ENCODE measurements around the gene MOSPD2. TPM values are rescaled to one million over a fixed set of nuclear protein-coding genes. Genes with fewer than 3 reads are reported as not detected.
A peak's percentile ranks its signal among the peaks of the same experiment; 100 is the strongest.

MOSPD2 gene
- total RNA-seq, 1 donor from 2014 or later, result 13.9 TPM

DNA sequence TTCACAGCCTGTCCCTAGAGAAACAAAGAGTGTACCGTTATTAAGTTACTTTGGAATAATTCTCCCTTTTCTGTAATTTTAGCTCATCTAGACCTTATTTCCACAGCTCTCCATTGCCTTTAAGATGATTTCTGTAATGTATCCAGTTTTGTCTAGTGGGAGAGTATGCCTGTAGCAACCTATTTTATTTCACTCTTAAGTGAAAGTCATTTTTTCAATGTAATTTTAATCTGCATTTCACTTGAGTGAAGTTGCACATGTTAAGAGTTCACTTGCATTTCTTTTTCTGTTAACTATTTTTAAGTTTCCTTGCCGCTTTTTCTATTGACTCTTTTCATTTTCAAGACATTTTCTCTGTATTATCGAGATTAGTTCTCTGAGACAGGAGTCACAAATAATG is 46.9 kb upstream of the MOSPD2 start:
- Histone ChIP-seq H2AFZ (ENCODE audit: low read depth, low read length) (no peak overlapping the region), H3K79me2 (ENCODE audit: insufficient read depth, low read length) (no peaks in the 10 kb centered on the region), H3K27me3 (ENCODE audit: insufficient read depth, low read length) (no peaks in the 10 kb centered on the region), H3K36me3 (ENCODE audit: insufficient read depth, low read length) (no peaks in the 10 kb centered on the region), H3K9me3 (ENCODE audit: insufficient read depth, low read depth, low read length) (no peaks in the 10 kb centered on the region), H3K4me2 (ENCODE audit: low read length) (no peak overlapping the region), H4K20me1 (ENCODE audit: insufficient read depth, low read length) (no peaks in the 10 kb centered on the region), H3K4me3 (ENCODE audit: insufficient read depth, low read depth, low read length) (no peak overlapping the region), H3K27ac (ENCODE audit: low read depth, low read length) (no peak overlapping the region), H3K9ac (ENCODE audit: low read length) (no peak overlapping the region), H3K4me1 (ENCODE audit: insufficient read depth, low read length) (no peaks in the 10 kb centered on the region)
- TF ChIP-seq EZH2 (IDR thresholded peaks at IDR 0.05; ENCODE audit: insufficient read depth, low read length), result no peak
- TF ChIP-seq, protein P1, sequence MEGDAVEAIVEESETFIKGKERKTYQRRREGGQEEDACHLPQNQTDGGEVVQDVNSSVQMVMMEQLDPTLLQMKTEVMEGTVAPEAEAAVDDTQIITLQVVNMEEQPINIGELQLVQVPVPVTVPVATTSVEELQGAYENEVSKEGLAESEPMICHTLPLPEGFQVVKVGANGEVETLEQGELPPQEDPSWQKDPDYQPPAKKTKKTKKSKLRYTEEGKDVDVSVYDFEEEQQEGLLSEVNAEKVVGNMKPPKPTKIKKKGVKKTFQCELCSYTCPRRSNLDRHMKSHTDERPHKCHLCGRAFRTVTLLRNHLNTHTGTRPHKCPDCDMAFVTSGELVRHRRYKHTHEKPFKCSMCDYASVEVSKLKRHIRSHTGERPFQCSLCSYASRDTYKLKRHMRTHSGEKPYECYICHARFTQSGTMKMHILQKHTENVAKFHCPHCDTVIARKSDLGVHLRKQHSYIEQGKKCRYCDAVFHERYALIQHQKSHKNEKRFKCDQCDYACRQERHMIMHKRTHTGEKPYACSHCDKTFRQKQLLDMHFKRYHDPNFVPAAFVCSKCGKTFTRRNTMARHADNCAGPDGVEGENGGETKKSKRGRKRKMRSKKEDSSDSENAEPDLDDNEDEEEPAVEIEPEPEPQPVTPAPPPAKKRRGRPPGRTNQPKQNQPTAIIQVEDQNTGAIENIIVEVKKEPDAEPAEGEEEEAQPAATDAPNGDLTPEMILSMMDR (IDR thresholded peaks at IDR 0.05; ENCODE audit: insufficient read depth, low read depth, low read length), result no peak
- FAIRE-seq, result peak; percentile 41
- Mint-ChIP-seq H3K4me3 (ENCODE audit: unreplicated experiment) (no peak overlapping the region), H3K27me3 (ENCODE audit: low read depth, unreplicated experiment) (no peaks in the 10 kb centered on the region), H3K9me3 (ENCODE audit: unreplicated experiment) (peaks cover 4% of the 10 kb centered on the region), H3K36me3 (ENCODE audit: low read depth, unreplicated experiment) (no peaks in the 10 kb centered on the region), H3K27ac (ENCODE audit: unreplicated experiment) (no peak overlapping the region), H3K4me1 (ENCODE audit: low read depth, unreplicated experiment) (no peaks in the 10 kb centered on the region)
- no peak for DNase-seq (ENCODE audit: low read depth)

DNA sequence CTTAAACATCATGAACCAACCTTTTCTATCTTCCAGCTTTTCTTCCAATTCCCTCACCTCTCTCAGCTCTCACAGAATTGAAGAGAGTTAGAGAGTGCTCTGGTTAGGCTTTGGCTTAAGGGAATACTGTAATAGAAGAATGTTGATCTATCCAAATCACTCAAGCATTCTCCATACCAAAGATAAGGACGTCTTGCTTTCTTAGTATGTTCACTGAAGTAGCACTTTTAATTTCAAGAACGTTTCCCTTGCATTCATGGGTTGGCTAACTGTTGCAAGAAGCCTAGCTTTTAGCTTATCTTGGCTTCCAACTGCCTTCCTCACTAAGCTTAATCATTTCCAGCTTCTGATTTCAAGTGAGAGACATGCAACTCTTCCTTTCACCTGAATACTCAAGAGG is 43.6 kb upstream of the MOSPD2 start:
- peaks cover 10% of the 10 kb centered on the region for H3K4me1 Mint-ChIP-seq (ENCODE audit: low read depth, unreplicated experiment)
- TF ChIP-seq, protein P1 (IDR thresholded peaks at IDR 0.05; ENCODE audit: insufficient read depth, low read depth, low read length), result no peak
- no peak for TF ChIP-seq EZH2 (IDR thresholded peaks at IDR 0.05; ENCODE audit: insufficient read depth, low read length)
- no peak overlapping the region for H3K9ac ChIP-seq (ENCODE audit: low read length)
- H3K4me3 Mint-ChIP-seq (ENCODE audit: unreplicated experiment), result no peak overlapping the region
- H3K27me3 Mint-ChIP-seq (ENCODE audit: low read depth, unreplicated experiment), result no peaks in the 10 kb centered on the region
- no peaks in the 10 kb centered on the region for H3K27me3 ChIP-seq (ENCODE audit: insufficient read depth, low read length)
- DNase-seq (ENCODE audit: low read depth), result no peak
- peaks cover 6% of the 10 kb centered on the region for H3K4me1 ChIP-seq (ENCODE audit: insufficient read depth, low read length)
- no peak overlapping the region for H2AFZ ChIP-seq (ENCODE audit: low read depth, low read length)
- H3K4me2 ChIP-seq (ENCODE audit: low read length), result no peak overlapping the region
- FAIRE-seq, result peak; percentile 66
- peaks cover 6% of the 10 kb centered on the region for H3K9me3 Mint-ChIP-seq (ENCODE audit: unreplicated experiment)
- no peaks in the 10 kb centered on the region for H3K9me3 ChIP-seq (ENCODE audit: insufficient read depth, low read depth, low read length)
- H3K79me2 ChIP-seq (ENCODE audit: insufficient read depth, low read length), result no peaks in the 10 kb centered on the region
- no peaks in the 10 kb centered on the region for H3K36me3 ChIP-seq (ENCODE audit: insufficient read depth, low read length)
- no peaks in the 10 kb centered on the region for H3K36me3 Mint-ChIP-seq (ENCODE audit: low read depth, unreplicated experiment)
- H3K27ac Mint-ChIP-seq (ENCODE audit: unreplicated experiment), result no peak overlapping the region
- H4K20me1 ChIP-seq (ENCODE audit: insufficient read depth, low read length), result no peaks in the 10 kb centered on the region
- no peak overlapping the region for H3K4me3 ChIP-seq (ENCODE audit: insufficient read depth, low read depth, low read length)
- H3K27ac ChIP-seq (ENCODE audit: low read depth, low read length), result no peak overlapping the region

DNA sequence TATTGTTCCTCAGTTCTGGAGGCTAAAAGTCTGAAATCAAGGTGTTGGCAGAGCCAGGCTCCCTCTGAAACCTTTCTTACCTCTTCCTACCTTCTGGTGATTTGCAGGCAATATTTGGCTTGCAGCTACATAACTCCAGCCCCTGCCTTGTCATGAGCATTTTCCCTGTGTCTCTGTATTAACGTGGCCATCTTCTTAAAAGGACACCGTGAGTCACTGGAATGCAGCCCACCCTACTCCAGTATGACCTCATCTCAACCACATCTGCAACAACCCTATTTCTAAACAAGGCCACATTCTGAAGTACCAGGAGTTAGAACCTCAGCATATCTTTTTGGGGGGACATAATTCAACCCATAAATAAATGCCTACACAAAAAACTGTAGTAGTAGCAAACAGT is 41.1 kb upstream of the MOSPD2 start:
- peaks cover 6% of the 10 kb centered on the region for H3K9me3 Mint-ChIP-seq (ENCODE audit: unreplicated experiment)
- peak overlapping the region; percentile 32 for H3K9ac ChIP-seq (ENCODE audit: low read length)
- DNase-seq (ENCODE audit: low read depth) (peak; percentile 62), FAIRE-seq (no peak)
- no peak overlapping the region for H3K4me3 Mint-ChIP-seq (ENCODE audit: unreplicated experiment)
- peaks cover 6% of the 10 kb centered on the region for H3K4me1 ChIP-seq (ENCODE audit: insufficient read depth, low read length)
- peak overlapping the region; percentile 63 for H3K4me2 ChIP-seq (ENCODE audit: low read length)
- H3K79me2 ChIP-seq (ENCODE audit: insufficient read depth, low read length), result no peaks in the 10 kb centered on the region
- peak overlapping the region; percentile 70 for H3K27ac ChIP-seq (ENCODE audit: low read depth, low read length)
- peaks cover 10% of the 10 kb centered on the region for H3K4me1 Mint-ChIP-seq (ENCODE audit: low read depth, unreplicated experiment)
- H4K20me1 ChIP-seq (ENCODE audit: insufficient read depth, low read length), result no peaks in the 10 kb centered on the region
- H3K36me3 Mint-ChIP-seq (ENCODE audit: low read depth, unreplicated experiment), result no peaks in the 10 kb centered on the region
- TF ChIP-seq, protein P1 (IDR thresholded peaks at IDR 0.05; ENCODE audit: insufficient read depth, low read depth, low read length), result no peak
- TF ChIP-seq EZH2 (IDR thresholded peaks at IDR 0.05; ENCODE audit: insufficient read depth, low read length), result no peak
- no peak overlapping the region for H3K4me3 ChIP-seq (ENCODE audit: insufficient read depth, low read depth, low read length)
- no peaks in the 10 kb centered on the region for H3K36me3 ChIP-seq (ENCODE audit: insufficient read depth, low read length)
- no peaks in the 10 kb centered on the region for H3K9me3 ChIP-seq (ENCODE audit: insufficient read depth, low read depth, low read length)
- H2AFZ ChIP-seq (ENCODE audit: low read depth, low read length), result no peak overlapping the region
- no peaks in the 10 kb centered on the region for H3K27me3 Mint-ChIP-seq (ENCODE audit: low read depth, unreplicated experiment)
- H3K27me3 ChIP-seq (ENCODE audit: insufficient read depth, low read length), result no peaks in the 10 kb centered on the region
- H3K27ac Mint-ChIP-seq (ENCODE audit: unreplicated experiment), result peak overlapping the region; percentile 84

Measured in astrocyte (in vitro differentiated cells and primary cell).